ENCODE measurements around the gene OTUD5.

OTUD5 gene

GRCh38 chrX:48965959-48966358 is 8.6 kb upstream of the OTUD5 start:
- DNase-seq (ENCODE audit: low spot score) = no peak
- H3K4me3 Mint-ChIP-seq = no peak overlapping the region
- no peak overlapping the region for H3K27ac Mint-ChIP-seq
- no peaks in the 10 kb centered on the region for H3K27me3 Mint-ChIP-seq (ENCODE audit: low read depth)
- H3K9me3 Mint-ChIP-seq = no peaks in the 10 kb centered on the region
- H3K36me3 Mint-ChIP-seq (ENCODE audit: low read depth) = peaks cover 10% of the 10 kb centered on the region
- H3K4me1 Mint-ChIP-seq (ENCODE audit: low read depth) = no peaks in the 10 kb centered on the region

DNA sequence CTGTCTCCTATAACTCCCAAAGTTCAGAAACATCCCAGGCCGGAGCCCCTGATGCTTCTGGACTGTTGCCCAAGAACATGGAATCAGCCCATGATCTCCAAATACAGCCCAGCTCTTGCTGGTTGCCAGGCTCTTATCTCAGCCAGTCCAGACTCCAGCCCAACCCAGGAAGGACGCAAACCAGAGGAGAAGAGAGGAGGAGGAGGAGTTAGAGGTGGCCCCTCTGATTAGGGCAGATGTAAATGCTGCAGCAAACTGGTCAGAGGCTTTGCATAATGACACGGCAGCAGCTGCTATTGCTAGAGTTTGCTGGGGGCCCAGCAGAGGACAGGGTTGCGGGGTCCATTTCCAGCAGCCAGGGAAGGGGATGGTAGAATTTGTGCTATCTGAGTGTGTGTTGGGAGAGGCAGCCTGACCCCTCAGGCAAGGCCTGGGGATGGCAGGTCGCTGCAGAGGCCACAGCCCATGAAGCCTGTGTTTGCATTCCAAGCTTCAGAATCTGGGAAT is 4.2 kb upstream of the OTUD5 start:
- H3K9me3 Mint-ChIP-seq = no peaks in the 10 kb centered on the region
- no peaks in the 10 kb centered on the region for H3K27me3 Mint-ChIP-seq (ENCODE audit: low read depth)
- H3K36me3 Mint-ChIP-seq (ENCODE audit: low read depth) = peaks cover 10% of the 10 kb centered on the region
- no peak overlapping the region for H3K4me3 Mint-ChIP-seq
- DNase-seq (ENCODE audit: low spot score) = no peak
- H3K4me1 Mint-ChIP-seq (ENCODE audit: low read depth) = peaks cover 12% of the 10 kb centered on the region
- no peak overlapping the region for H3K27ac Mint-ChIP-seq

- H3K4me3 Mint-ChIP-seq = peak overlapping the region; percentile 65
- peaks cover 12% of the 10 kb centered on the region for H3K36me3 Mint-ChIP-seq (ENCODE audit: low read depth)
- H3K27ac Mint-ChIP-seq = peak overlapping the region; percentile 81
- DNase-seq (ENCODE audit: low spot score) = no peak
- peaks cover 17% of the 10 kb centered on the region for H3K4me1 Mint-ChIP-seq (ENCODE audit: low read depth)
- H3K9me3 Mint-ChIP-seq = no peaks in the 10 kb centered on the region
- H3K27me3 Mint-ChIP-seq (ENCODE audit: low read depth) = no peaks in the 10 kb centered on the region
Measured at GRCh38 chrX:48960291-48960690, 2.9 kb upstream of the OTUD5 start.

DNA sequence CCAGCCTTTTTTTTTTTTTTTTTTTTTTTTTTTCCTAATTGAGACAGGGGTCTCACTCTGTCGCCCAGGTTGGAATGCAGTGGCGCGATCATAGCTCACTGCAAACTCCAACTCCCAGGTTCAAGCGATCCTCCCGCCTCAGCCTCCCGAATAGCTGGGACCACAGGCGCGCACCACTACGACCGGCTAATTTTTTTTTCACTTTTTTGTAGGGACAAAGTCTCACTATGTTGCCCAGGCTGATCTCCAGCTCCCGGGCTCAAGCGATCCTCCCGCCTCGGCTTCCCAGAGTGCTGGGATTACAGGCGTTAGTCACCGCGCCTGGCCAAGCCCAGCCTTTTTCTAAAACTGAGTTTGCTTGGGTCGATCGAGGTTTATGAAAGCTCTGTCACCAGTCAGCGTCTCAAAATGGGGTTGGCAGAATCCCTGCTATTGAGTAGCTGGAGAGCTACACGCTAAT is 1.3 kb upstream of the OTUD5 start:
- H3K4me1 Mint-ChIP-seq (ENCODE audit: low read depth) = peaks cover 25% of the 10 kb centered on the region
- H3K9me3 Mint-ChIP-seq = no peaks in the 10 kb centered on the region
- H3K36me3 Mint-ChIP-seq (ENCODE audit: low read depth) = peaks cover 17% of the 10 kb centered on the region
- no peaks in the 10 kb centered on the region for H3K27me3 Mint-ChIP-seq (ENCODE audit: low read depth)
- peak overlapping the region; percentile 100 for H3K27ac Mint-ChIP-seq
- H3K4me3 Mint-ChIP-seq = peak overlapping the region; percentile 100
- DNase-seq (ENCODE audit: low spot score) = peak; percentile 23

- peaks cover 15% of the 10 kb centered on the region for H3K36me3 Mint-ChIP-seq (ENCODE audit: low read depth)
- H3K9me3 Mint-ChIP-seq = no peaks in the 10 kb centered on the region
- peak overlapping the region; percentile 100 for H3K27ac Mint-ChIP-seq
- peak overlapping the region; percentile 100 for H3K4me3 Mint-ChIP-seq
- peak; percentile 92 for DNase-seq (ENCODE audit: low spot score)
- no peaks in the 10 kb centered on the region for H3K27me3 Mint-ChIP-seq (ENCODE audit: low read depth)
- peaks cover 28% of the 10 kb centered on the region for H3K4me1 Mint-ChIP-seq (ENCODE audit: low read depth)
Measured at GRCh38 chrX:48957827-48958634, 624 bp upstream of the OTUD5 start.

GRCh38 chrX:48956728-48957414 is 536 bp downstream of the OTUD5 start:
- peaks cover 19% of the 10 kb centered on the region for H3K36me3 Mint-ChIP-seq (ENCODE audit: low read depth)
- no peaks in the 10 kb centered on the region for H3K9me3 Mint-ChIP-seq
- peak overlapping the region; percentile 75 for H3K27ac Mint-ChIP-seq
- peaks cover 38% of the 10 kb centered on the region for H3K4me1 Mint-ChIP-seq (ENCODE audit: low read depth)
- DNase-seq (ENCODE audit: low spot score) = peak; percentile 52
- H3K27me3 Mint-ChIP-seq (ENCODE audit: low read depth) = no peaks in the 10 kb centered on the region
- peak overlapping the region; percentile 81 for H3K4me3 Mint-ChIP-seq

GRCh38 chrX:48948589-48948988 is 8.8 kb downstream of the OTUD5 start:
- Mint-ChIP-seq H3K27me3 (ENCODE audit: low read depth) (no peaks in the 10 kb centered on the region), H3K9me3 (no peaks in the 10 kb centered on the region), H3K4me3 (no peak overlapping the region), H3K36me3 (ENCODE audit: low read depth) (peaks cover 12% of the 10 kb centered on the region), H3K27ac (no peak overlapping the region), H3K4me1 (ENCODE audit: low read depth) (peaks cover 28% of the 10 kb centered on the region)
- no peak for DNase-seq (ENCODE audit: low spot score)

DNA sequence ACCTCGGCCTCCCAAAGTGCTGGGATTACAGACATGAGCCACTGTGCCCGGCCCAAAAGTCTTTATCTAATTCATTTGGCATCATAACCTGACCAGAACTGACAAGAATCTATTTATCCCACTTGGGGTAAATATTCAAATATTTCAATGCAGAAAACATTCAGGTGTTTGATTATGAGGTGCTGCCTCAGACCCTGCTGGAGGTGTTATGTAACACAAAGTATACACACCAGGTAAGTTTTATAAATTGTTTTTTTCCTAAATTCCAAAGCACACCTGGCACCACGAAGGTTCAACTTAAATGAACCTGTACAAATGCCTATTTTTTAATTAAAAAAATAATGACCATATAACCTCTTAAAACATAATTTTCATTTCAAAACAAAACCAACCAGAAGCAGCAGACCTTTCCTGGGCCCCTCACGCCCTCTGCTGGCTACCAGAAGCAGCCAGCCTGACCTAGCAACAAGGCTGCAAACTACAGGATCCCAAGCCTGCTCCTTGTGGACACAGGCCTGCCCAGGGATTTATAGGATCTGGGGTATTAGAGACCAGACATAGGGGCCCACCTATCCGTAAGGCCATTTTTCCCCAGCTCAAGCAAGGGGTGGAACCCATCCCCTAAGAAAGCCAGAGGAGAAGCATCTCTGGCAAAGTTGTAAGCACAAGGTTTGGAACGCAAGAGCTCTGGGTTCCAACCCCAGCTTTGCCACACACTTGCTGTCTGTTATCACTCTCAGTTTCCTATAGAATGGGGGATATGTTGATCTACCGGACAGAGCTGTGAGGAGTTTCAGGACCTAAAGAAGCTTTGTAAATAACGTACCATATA is 11.7 kb downstream of the OTUD5 start:
- peak overlapping the region; percentile 53 for H3K27ac Mint-ChIP-seq

DNA sequence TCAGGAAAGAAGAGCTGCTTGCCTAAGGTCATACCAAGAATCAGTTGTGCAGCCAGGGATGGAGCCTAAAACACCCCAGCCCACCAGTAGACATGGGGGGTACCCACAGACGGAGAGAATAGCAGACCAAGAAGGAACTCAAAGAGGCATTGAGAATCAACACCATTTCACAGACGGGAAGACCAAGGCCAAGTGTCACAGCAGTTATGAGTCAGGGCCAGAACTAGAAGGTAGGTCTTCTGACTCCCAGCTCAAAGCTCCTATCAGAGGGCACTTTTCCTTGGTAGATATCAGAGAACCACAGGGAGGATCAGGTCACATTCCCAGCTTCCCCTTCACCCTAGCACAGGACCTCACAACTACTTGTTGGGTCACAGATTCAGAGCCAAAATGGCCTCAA is 14.5 kb downstream of the OTUD5 start:
- peak overlapping the region; percentile 86 for H3K27ac Mint-ChIP-seq
- H3K27me3 Mint-ChIP-seq (ENCODE audit: low read depth) = no peaks in the 10 kb centered on the region
- peaks cover 28% of the 10 kb centered on the region for H3K36me3 Mint-ChIP-seq (ENCODE audit: low read depth)
- peaks cover 60% of the 10 kb centered on the region for H3K4me1 Mint-ChIP-seq (ENCODE audit: low read depth)
- H3K9me3 Mint-ChIP-seq = no peaks in the 10 kb centered on the region
- no peak for DNase-seq (ENCODE audit: low spot score)
- H3K4me3 Mint-ChIP-seq = peak overlapping the region; percentile 73

More for the DNA sequence above, 11.7 kb downstream of the OTUD5 start:
- no peak for DNase-seq (ENCODE audit: low spot score)
- H3K27me3 Mint-ChIP-seq (ENCODE audit: low read depth) = no peaks in the 10 kb centered on the region
- peak overlapping the region; percentile 24 for H3K4me3 Mint-ChIP-seq
- H3K36me3 Mint-ChIP-seq (ENCODE audit: low read depth) = peaks cover 26% of the 10 kb centered on the region
- H3K4me1 Mint-ChIP-seq (ENCODE audit: low read depth) = peaks cover 36% of the 10 kb centered on the region
- no peaks in the 10 kb centered on the region for H3K9me3 Mint-ChIP-seq

DNA sequence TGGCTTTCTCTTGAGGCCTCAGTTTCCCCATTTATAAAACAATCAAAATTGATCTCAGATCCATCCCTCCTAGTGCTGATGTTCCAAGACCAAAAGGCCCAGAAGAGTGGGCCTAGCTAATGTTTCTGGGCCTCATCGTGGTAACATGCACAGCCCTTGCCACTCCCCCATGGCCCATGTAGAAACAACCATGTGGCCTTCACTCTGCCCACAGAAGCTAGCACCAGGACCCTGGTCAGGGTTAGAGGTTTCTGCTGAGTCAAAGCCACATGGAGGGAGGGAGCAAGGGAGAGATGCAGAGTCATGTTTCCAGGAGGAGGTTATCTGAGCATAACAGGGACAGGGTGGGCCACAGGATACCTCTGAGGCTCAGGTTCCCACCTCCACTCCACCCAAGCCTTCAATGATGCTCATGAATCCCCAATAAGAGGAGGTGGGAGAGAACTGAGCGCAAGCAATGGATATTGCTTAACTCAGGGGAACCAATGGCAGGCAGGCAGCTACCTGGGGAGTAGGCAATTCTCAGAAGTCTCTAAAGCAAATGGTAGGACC is 16.9 kb downstream of the OTUD5 start:
- Mint-ChIP-seq H3K9me3 (no peaks in the 10 kb centered on the region), H3K27ac (peak overlapping the region; percentile 99), H3K27me3 (ENCODE audit: low read depth) (no peaks in the 10 kb centered on the region), H3K4me1 (ENCODE audit: low read depth) (peaks cover 74% of the 10 kb centered on the region), H3K4me3 (peak overlapping the region; percentile 43), H3K36me3 (ENCODE audit: low read depth) (peaks cover 43% of the 10 kb centered on the region)
- DNase-seq (ENCODE audit: low spot score) = no peak

DNA sequence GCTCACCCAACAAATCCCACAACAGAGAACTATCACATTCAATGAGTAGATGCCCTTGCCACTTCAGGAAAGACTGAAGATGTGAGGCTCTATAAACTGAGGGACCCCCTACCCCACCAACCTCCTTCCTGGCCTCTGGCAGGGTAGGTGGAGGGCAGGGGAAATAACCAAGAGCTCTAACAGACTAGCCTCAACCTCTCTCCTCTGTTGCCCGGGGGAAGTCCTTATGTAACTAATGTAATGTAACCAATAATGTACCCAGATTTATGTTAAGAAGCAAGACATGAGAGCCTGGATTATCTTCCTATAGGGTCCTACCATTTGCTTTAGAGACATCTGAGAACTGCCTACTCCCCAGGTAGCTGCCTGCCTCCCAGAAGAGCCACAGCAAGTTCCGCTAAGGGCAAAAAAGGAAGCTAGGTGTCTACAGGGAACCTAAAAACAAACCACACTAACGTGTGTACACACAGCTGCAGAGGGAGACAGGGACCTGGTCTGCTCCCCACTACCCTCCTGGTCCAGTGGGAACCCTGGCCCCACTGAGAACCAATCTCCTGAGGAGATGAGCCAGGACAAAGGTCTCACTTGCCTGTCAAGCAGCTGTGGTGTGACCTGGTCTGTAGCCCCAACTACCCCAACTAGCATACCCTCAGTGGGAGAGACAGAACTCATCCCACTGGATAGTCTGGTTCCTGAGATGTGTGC is 17.7 kb downstream of the OTUD5 start:
- no peak for DNase-seq (ENCODE audit: low spot score)
- Mint-ChIP-seq H3K27me3 (ENCODE audit: low read depth) (no peaks in the 10 kb centered on the region), H3K4me3 (peak overlapping the region; percentile 92), H3K9me3 (no peaks in the 10 kb centered on the region), H3K36me3 (ENCODE audit: low read depth) (peaks cover 51% of the 10 kb centered on the region), H3K27ac (peak overlapping the region; percentile 99), H3K4me1 (ENCODE audit: low read depth) (peaks cover 81% of the 10 kb centered on the region)

GRCh38 chrX:48938721-48939425 is 18.5 kb downstream of the OTUD5 start:
- H3K4me1 Mint-ChIP-seq (ENCODE audit: low read depth) = peaks cover 81% of the 10 kb centered on the region
- no peaks in the 10 kb centered on the region for H3K27me3 Mint-ChIP-seq (ENCODE audit: low read depth)

More at GRCh38 chrX:48938721-48939425, 18.5 kb downstream of the OTUD5 start:
- no peaks in the 10 kb centered on the region for H3K9me3 Mint-ChIP-seq
- peak overlapping the region; percentile 99 for H3K27ac Mint-ChIP-seq
- DNase-seq (ENCODE audit: low spot score) = peak; percentile 75
- H3K36me3 Mint-ChIP-seq (ENCODE audit: low read depth) = peaks cover 57% of the 10 kb centered on the region
- H3K4me3 Mint-ChIP-seq = peak overlapping the region; percentile 92

Data from T-helper 2 cell treated with Interferon-gamma antibody and Interleukin-4, amounts not matched to agents 5 μg/mL and 100 μg/mL, for 36 hours (primary cell).